Hematopoietic multipotent progenitor cell treated with erythropoietin and hydrocortisone succinate and interleukin-3 and kit ligand, for 15 days (in vitro differentiated cells): Measurements from ENCODE around the gene SPOCD1.

ENCODE experiments used
- DNase-seq: peaks from one replicate; pipeline ENCODE4 v3.0.0-alpha.2; 2015; ENCODE audit warnings: low spot score

The SPOCD1 gene

DNA sequence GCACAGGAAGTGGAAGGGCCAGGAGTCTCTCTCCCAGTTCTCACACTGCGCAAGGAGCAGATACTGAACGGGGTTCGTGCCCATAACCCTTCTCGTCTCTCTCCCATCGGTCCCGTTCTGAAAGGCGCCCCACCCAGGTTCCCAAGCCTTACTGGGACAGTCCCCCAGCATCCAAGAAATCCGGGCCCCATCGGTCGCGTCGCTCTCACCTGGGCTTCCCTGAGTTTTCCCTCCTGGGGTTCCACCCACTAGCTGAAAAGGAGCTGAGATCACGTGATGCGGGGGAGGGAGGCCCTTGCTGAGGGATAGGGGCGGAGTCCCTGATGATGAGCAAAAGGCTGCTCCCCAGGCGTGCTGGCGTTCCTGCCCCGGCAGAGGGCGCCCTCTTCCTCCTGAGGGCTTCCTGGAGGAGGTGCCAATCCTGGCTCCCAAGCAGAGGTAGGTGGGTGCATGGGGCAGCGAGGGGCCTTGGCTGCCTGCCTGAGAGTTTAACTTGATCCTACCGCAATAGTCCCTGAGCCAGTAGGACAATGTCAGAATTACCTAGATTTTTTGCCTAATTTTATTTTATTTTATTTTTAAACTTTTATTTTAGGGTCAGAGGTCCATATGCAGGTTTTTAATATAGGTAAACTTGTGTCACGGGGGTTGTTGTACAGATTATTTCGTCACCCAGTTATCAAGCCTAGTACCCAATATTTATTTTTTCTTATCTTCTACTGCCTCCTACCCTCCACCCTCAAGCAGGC, at the start of gene SPOCD1:
Gene SPOCD1, minus strand, starts transcription at position 271 of the 749 bp plus-strand sequence. CDS start 689 bp downstream, outside the sequence.
- peak; percentile 94 for DNase-seq

DNA sequence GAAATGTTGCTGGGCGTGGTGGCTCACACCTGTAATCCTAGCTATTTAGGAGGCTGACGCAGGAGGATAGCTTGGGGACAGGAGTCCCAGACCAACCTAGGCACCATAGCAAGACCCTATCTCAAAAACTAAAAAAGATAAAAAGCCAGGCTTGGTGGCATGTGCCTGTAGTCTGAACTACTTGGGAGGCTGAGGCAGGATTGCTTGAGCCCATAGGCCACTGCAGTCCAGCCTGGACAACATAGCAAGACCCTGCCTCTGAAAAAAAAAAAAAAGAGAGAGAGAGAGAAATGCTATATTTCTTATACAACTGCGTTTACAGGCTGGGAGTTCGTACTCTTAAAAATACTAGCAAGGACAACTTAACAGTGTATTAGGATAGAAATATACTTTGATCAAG, 46.2 kb upstream of the SPOCD1 start:
- no peak for DNase-seq

DNA sequence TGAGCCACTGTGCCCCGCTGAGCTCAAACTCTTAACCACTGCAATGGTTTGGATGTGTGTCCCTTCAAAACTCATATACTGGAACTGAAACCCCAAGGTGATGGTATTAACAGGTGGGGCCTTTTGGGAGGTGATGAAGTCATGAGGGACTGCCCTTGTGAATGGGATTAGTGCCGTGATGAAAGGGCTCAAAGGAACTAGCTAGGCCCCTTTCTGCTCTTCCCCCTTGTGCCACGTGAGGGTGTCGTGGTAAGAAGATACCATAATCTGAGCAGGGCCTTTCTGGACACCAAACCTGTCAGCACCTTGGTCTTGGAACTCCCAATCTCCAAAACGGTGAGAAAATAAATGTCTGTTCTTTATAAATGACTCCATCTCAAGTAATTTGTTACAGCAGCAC, 45.5 kb upstream of the SPOCD1 start:
- no peak for DNase-seq

DNA sequence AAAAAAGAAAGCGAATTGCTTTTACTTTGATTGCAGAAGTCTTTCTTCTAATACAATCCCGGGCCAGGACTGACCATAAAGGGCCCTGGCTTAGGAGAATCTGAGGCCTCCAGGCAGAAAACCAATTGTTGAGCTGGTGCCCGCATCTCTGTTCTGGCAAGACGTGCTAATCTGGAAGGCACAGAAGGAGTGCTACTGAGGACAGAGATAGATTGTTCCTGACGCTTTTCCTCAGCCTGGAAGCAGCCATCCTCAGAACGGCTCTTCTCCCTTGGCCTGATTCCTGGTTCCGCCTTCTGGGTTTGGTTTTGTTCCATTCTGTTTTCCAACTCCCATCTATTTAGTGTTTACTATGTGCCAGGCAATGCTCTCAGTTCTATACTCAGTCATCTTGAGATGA, 44.8 kb upstream of the SPOCD1 start:
- no peak for DNase-seq

DNA sequence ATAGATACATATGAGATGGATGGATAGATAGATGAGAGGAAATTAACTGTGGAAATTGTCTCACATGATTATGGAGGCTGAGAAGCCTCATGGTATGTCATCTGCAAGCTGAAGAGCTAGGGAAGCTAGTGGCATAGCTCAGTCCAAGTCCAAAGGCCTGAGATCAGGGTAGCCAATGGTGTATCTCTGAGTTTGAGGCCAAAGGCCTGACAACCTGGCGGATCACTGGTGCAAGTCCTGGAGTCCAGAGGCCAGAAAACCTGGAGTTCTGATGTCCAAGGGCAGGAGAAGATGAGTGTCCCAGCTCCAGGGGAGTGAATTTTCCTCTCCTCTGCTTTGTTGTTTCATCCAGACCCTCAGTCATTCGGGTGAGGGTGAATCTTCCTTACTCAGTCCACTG, 43.9 kb upstream of the SPOCD1 start:
- DNase-seq, result no peak

DNA sequence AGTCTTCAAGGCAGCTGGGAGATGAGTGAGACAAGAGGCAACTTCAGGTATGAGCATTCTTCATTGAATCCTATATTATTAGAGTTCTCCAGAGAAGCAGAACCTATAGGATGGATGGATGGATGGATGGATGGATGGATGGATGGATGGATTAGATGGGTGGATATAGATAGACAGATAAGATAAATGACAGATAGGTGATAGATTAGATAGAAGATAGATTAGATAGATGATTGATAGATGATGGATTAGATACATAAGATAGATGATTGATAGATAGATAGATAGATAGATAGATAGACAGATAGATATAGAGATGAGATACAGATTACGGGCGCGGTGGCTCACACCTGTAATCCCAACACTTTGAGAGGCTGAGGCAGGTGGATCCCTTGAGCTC, 43.2 kb upstream of the SPOCD1 start:
- no peak for DNase-seq

DNA sequence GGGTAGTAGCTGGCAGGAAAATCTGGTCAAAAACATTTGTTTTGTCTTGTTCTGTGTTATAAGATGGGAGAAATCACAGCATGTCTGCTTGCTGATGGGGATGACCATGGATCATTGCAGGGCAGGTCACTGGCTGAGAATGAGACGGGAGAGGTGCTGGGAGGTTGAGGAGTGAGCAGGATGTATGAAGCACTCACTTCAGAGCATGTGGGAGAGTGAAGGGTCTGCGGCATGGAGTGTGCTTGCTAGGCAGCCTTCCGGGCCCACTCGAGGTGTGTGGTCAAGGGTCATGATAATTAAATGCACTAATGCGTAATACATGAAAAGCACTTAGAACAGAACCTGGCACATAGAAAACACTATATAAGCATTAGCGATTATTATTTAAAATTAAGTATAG, 42.0 kb upstream of the SPOCD1 start:
- no peak for DNase-seq

GRCh38 chr1:31856140-31856539, 40.3 kb upstream of the SPOCD1 start:
- DNase-seq, result no peak

DNA sequence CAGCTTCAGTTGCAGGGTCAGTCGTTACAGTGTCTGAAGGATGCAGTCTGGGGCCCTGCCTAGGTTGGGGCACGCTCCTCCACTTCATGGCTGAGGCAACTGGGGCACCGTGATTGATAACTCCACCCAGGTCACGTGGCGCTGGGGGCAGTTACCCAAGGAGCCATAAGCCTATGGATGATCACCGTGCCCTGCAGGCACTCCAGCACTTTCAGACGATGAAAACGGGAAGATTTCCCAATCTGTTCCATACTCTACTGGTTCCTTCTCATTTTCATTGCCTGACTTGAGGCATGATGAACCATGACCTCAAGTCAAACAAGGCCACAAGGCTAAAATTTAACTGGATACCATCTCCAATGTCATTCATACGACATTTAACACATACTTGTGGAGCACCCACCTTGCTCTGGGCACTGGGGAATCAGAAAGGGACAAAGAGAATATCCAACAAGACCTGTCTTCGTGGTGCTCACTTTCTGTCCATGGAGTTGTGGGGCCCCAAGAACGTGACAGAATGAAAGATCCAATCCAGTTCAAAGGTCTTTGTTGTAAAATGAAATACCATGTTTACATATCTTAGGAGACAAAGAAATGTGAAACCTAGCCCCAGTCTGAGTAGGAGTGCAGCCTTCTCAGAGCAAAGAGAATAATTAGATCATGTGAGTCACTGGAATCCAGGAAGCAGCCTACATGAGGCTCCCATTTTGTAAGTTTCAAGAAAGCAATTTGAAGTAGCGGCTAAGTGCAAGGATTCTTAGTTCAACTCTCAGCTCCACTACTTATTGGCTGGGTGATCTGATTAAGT, 39.4 kb upstream of the SPOCD1 start:
- no peak for DNase-seq

DNA sequence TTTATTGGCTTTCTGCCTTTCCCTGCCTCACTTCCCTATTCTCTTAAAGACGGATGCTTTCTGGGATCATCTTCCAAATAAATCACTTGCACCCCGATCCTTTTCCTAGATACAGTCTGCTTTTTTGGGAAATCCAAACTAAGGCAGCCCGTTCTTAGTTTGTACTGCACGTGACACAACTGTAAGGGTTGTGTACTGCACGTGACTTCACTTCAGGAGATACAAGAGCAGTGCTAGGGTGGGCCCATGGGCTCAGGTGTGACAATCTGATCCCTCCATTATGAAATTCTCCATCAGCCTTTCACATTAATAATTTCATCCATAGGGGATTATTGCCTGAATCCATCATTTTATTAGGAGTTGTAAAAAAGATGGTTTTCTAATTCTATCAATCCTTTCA, 33.8 kb upstream of the SPOCD1 start:
- DNase-seq, result no peak

DNA sequence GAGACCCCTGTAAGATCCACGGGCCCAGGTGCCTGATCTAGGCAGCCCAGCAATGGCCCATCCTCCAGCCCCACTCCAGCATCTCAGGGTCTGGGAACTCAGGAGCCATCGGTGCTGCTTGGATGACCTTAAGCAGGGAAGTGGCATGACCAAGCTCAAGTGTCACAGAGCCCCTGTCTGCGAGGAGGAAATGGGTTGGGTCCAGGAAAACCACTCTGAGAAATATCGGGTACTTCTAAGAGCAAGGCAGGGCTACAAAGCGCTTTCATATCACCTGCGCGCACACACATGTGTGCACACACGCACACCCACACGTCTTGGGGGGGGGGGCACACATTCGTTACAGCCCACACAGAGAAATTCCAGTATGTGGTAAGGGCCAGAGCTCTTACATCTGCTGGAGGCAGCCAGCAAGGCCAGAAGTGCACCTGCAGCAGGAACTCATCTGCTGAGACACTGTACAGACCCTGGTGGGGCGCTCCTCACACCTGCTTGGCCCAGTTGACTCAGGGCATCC, 32.6 kb upstream of the SPOCD1 start:
- no peak for DNase-seq

- DNase-seq, result no peak
Measured at GRCh38 chr1:31846484-31846883, 30.7 kb upstream of the SPOCD1 start.

GRCh38 chr1:31843506-31843905, 27.7 kb upstream of the SPOCD1 start:
- no peak for DNase-seq

DNA sequence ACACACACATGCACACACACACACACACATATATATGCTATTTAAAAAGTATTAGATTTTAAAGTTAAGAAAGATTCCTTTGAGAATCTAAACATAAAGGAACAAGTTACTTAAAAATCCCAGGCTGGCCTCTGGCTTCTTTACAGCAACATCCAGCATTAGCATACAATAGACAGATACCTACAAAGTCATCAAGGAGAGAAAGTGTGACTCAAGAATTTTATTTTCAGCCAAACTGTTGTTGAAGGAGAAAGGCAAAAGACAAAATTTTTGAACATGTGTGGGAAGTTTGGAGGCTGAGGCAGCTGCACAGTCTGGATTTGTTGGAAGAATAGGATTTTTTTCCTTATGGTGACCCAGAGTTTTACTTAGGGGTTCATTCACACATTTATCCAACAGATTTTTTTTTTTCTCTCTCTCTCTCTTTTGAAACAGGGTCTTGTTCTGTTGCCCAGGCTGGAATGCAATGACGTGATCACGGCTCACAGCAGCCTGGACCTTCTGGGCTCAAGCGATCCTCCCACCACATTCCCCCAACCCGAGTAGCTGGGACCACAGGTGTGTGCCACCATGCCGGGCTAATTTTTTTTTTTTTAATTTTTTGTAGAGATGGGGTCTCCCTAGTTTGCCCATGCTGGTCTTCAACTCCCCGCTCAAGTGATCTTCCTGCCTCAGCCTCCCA, 24.0 kb upstream of the SPOCD1 start:
- DNase-seq, result no peak

- no peak for DNase-seq
Measured at GRCh38 chr1:31837451-31838158, 21.8 kb upstream of the SPOCD1 start.

- DNase-seq, result no peak
Measured at GRCh38 chr1:31836638-31837037, 20.8 kb upstream of the SPOCD1 start.

DNA sequence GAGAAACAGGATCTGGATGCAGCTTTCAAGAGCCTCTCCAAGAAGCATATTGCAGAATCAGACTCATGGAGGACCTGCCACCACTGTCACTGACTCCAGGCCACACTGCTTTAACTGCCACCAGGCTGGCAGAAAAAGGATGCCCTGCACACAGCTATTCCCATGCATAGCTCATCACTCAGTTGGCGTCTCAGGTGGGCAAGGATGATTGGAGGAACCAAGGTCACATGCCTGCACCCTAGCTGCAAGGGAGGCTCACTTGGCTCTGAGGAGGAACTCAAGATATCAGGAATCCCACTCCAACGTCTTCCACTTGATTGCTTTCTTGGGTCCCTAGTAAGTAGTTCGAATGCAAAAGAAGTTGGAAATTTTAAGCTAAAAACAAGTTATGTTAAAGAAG, 19.6 kb upstream of the SPOCD1 start:
- no peak for DNase-seq

DNA sequence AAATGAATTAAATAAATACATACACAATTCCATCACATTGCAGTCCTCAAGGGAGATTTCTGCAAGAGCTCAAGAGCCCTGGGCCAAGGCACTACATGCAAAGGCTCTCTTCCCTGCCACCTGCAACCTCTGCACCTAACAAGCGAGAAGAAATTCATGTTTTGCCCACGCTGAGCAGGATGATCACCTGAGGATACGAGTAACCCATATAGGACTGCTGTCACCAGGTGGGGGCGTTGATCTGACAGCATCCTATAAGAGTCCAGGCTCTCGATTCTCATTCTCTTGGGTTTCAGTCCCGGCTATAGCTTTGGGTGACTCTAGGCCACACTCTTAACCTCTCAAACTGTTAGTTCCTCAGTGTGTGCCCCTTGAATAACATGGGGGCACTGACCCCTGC, 18.7 kb upstream of the SPOCD1 start:
- no peak for DNase-seq

DNA sequence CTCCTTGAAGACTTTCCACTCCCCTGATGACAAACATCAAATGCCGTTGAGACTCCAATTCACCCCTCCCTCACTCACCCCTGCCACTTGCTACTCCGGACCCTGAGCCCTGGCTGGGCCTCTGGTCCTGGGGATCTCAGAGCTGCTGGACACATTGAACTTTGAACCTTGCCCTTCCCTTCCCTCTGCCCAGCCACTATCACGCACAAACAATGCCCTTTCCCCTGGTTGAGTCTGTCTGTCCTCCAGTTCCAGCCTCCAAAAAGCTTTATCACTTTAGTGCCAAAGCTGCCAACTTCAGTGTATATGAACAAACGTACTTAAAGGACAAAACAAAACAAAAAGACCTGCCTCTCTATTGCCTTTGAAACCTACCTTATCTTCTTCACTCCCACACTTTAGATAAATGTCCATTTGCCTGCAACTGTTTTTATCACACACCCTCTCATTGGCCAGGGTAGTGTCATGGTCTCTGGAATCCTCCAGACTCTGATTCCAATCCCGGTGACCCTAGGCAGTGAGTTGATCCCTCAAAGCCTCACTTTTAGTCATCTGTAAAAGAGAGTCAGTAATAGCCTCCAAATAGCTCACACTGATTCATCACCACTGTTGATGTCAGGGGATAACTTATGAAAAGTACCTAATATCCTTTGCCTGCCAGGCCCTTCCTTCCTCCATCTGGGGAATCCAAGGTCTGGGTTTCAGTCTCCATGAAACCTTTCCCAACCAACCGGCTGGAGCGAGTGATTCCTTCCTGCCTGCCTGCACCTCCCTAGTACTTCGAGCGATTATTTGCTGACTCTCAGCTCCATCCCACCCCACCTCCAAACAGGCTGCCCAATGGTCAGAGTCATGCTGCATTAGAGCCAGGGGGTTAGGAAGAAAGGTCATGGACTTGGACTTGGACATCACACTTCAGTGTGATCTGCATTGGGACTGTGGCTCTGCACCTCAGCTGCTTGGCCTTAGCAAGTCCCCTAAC, 15.9 kb upstream of the SPOCD1 start:
- DNase-seq, result no peak

GRCh38 chr1:31830511-31830910, 14.7 kb upstream of the SPOCD1 start:
- no peak for DNase-seq

GRCh38 chr1:31830065-31830464, 14.2 kb upstream of the SPOCD1 start:
- no peak for DNase-seq
